Neuron (in vitro differentiated cells): ENCODE data around the gene TTC22.

ENCODE experiments used
- H2AFZ ChIP-seq: one replicate; pipeline ENCODE4 v1.6.1; 2013; ENCODE audit warnings: low read depth, mild to moderate bottlenecking, inconsistent platforms, low read length, moderate library complexity
- H3K27me3 ChIP-seq: one replicate; pipeline ENCODE4 v1.6.1; 2013; ENCODE audit warnings: low read length; ENCODE audit not compliant: insufficient read depth
- H3K36me3 ChIP-seq: one replicate; pipeline ENCODE4 v1.6.1; 2013; ENCODE audit warnings: low read length; ENCODE audit not compliant: insufficient read depth
- H3K4me1 ChIP-seq: one replicate; pipeline ENCODE4 v1.6.1; 2013; ENCODE audit warnings: low read length; ENCODE audit not compliant: insufficient read depth
- H3K4me3 ChIP-seq: 2 replicates; pipeline ENCODE4 v1.5.1; 2013; ENCODE audit warnings: mild to moderate bottlenecking, low read length, moderate library complexity
- H3K9me3 ChIP-seq: one replicate; pipeline ENCODE4 v1.6.1; 2013; ENCODE audit warnings: low read length

The TTC22 gene

DNA sequence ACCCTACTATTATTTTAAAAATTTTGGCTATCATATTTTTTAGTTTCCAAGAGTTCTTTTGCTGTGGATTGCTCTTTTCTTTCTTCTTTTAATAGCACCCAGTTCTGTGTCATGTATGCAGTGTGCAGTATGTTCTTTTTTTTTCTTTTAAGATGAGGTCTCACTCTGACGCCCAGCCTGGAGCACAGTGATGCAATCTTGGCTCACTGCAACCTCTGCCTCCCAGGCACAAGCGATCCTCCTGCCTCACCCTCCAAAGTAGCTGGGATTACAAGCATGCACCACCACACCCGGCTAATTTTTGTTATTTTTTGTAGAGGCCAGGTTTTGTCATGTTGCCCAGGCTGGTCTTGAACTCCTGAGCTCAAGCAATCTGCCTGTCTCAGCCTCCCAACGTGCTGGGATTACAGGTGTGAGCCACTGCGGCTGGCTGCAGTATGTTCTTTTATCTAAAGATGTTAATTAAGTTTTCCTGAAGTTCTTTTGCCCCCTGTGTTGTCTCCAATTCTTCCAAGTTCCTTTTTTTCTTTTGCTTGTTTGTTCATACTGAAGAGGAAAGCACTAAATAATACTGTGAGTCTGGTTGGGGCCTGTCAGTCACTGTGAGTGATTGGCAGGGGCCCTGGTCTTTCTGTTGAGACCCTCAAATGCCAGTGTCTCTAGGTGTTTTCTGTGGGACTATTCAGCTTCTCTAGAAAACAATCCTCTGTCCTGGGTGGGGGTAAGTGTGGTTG, 17.5 kb upstream of the TTC22 start:
- no peaks in the 10 kb centered on the region for H3K9me3 ChIP-seq
- H2AFZ ChIP-seq: no peak overlapping the region
- peaks cover 4% of the 10 kb centered on the region for H3K4me1 ChIP-seq
- H3K4me3 ChIP-seq: no peak overlapping the region
- H3K27me3 ChIP-seq: peaks cover 31% of the 10 kb centered on the region
- H3K36me3 ChIP-seq: no peaks in the 10 kb centered on the region

DNA sequence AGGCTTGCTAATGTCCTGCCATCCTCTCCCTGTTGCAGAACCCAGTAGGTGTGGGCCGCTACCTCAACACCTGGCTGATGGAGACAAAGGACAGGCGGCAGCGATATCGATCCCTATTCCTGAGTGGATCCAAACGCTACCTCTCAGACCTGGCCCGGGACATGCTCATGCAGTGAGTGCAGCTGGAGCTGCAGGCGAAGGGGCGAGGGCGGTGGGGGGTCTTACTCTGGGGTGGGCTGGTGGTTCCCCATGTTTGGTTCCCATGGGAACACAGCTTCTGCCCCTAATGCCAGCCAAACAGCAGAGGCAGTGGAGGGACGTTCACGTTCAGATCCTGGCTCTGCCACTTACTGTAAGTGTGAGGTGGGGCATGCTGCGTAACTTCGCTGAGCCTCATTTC, 15.8 kb upstream of the TTC22 start:
- Histone ChIP-seq H3K9me3 (no peaks in the 10 kb centered on the region), H3K36me3 (no peaks in the 10 kb centered on the region), H3K4me3 (no peak overlapping the region), H2AFZ (no peak overlapping the region), H3K27me3 (peaks cover 33% of the 10 kb centered on the region), H3K4me1 (peaks cover 11% of the 10 kb centered on the region)

DNA sequence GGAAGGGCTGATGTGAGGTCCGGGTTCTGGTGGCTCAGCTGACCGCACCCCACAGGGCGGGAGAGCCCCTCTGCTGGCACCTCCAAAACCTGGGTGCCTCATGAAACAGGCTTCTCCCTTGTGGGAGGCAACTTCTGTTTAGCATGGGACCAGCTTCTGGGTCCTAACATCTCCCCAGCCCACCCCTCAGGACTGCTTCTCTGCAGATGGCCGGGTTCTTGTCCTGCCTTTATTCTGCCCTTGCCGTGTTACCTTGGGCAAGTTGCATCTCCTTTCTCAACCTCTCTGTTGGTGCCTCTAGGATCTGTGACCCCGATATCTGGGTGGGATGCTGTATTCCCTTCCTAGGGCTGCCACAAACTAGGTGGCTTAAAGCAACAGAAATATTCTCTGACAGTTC, 15.0 kb upstream of the TTC22 start:
- Histone ChIP-seq H3K4me3 (no peak overlapping the region), H2AFZ (no peak overlapping the region), H3K36me3 (no peaks in the 10 kb centered on the region), H3K9me3 (no peaks in the 10 kb centered on the region), H3K4me1 (peaks cover 11% of the 10 kb centered on the region), H3K27me3 (peaks cover 41% of the 10 kb centered on the region)

DNA sequence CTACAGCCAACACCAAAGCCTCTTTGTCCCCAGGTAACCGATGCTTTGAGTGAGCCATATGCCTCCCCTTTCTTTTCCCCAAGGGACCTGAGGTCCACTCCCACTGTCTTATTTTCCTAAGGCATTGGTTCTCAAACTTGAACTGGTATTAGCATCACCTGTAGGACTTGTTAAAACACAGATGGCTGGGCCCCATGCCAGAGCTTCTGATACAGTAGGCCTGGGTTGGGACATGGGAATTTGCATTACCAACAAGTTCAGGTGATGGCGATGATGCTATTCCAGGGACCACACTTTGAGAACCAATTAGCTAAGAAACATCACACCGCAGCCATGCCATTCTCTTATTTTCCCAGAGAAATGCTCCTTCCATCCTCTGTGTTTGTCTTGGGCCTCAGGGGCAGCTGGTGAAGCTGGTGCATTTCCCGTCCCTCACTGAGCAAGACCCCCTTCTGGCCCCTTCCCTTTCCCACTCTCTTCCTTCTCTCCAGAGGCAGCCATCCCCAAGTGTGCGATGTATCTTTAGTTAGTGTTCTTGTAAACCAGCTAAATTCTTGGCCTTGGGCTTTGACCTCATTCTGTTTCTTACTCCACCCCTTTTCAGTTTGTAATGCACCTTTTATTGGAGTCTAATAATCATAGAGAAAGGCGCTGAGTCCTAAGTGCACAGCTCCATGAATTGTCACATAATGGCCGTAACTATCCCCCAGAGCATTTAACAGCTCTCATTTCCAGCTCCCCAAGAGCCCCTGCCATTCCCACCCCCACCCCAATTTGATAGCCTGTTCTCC, 14.2 kb upstream of the TTC22 start:
- H3K36me3 ChIP-seq: no peaks in the 10 kb centered on the region
- no peak overlapping the region for H3K4me3 ChIP-seq
- peaks cover 11% of the 10 kb centered on the region for H3K4me1 ChIP-seq
- H2AFZ ChIP-seq: no peak overlapping the region
- no peaks in the 10 kb centered on the region for H3K9me3 ChIP-seq
- peaks cover 41% of the 10 kb centered on the region for H3K27me3 ChIP-seq

DNA sequence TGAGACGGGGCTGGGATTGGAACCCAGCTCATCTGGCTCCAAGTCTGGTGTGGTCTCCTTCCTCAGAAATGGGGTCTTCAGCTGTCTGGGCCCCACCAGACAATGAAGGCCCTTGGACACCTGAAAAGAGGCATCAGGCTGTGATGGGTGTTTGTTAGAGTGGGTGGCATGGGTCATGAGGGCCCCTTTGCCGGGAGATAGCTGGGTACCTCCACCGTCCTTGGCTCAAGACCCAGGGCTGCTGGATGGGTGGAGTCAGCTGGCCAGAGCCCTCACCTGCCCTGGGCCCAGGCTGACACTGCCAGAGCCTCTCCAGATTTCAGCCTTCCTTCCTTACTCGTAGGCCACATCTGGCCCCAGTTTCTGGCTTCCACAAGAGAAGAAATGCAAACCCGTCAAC, 13.4 kb upstream of the TTC22 start:
- Histone ChIP-seq H3K9me3 (no peaks in the 10 kb centered on the region), H3K4me3 (no peak overlapping the region), H3K36me3 (no peaks in the 10 kb centered on the region), H2AFZ (no peak overlapping the region), H3K4me1 (peaks cover 11% of the 10 kb centered on the region), H3K27me3 (peaks cover 41% of the 10 kb centered on the region)

DNA sequence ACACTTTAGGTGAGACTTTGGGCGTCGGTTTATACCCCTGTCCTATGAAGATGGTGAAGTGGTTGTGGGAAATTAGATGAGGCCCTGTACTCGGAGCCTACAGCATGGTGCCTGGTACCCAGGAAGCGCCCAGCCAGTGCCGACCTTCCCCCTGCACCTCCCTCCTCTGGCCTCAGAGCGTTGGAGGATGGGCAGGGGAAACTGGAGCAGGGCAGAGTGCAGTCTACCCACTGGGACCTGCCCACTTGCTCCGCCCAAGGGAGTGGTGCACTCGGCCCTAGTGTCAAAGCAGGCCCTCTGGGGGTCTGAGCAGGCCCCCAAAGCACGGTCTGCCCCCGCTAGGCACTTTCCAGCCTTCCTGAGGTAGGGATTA, 13.0 kb upstream of the TTC22 start:
- no peak overlapping the region for H2AFZ ChIP-seq
- peaks cover 41% of the 10 kb centered on the region for H3K27me3 ChIP-seq
- H3K36me3 ChIP-seq: no peaks in the 10 kb centered on the region
- H3K4me3 ChIP-seq: no peak overlapping the region
- no peaks in the 10 kb centered on the region for H3K9me3 ChIP-seq
- peaks cover 11% of the 10 kb centered on the region for H3K4me1 ChIP-seq

DNA sequence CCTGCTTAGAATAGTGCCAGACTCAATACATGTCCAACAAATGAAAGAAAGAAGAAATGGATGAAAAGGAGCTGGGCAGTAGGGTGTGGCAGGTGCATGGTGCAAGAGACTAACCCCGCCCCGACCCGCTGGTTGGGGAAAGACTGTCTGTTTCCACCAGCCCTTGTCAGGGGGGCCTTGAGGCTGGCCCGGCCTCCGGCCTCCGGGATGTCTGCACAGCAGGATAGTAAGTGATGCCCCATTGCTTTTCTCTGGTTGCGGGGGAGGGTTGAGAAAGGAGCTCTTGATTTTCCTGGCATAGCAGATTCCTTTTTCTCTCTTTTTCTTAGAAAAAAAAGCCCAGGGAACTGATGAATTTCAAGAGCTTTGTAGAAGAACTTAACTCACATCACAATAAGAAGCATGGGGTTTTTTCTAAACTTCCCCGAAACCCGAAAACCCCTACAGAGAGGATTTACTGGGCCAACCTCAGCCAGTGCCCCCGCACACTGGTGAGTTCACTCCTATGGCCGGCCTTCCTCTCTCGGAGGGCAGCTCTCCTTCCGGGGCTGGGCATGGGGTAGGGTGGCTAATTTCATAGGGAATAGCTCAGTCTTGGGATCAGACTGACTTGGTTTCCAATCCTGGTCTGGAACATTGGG, 12.5 kb upstream of the TTC22 start:
- Histone ChIP-seq H2AFZ (no peak overlapping the region), H3K4me1 (peaks cover 11% of the 10 kb centered on the region), H3K36me3 (no peaks in the 10 kb centered on the region), H3K27me3 (peaks cover 41% of the 10 kb centered on the region), H3K9me3 (no peaks in the 10 kb centered on the region), H3K4me3 (no peak overlapping the region)

DNA sequence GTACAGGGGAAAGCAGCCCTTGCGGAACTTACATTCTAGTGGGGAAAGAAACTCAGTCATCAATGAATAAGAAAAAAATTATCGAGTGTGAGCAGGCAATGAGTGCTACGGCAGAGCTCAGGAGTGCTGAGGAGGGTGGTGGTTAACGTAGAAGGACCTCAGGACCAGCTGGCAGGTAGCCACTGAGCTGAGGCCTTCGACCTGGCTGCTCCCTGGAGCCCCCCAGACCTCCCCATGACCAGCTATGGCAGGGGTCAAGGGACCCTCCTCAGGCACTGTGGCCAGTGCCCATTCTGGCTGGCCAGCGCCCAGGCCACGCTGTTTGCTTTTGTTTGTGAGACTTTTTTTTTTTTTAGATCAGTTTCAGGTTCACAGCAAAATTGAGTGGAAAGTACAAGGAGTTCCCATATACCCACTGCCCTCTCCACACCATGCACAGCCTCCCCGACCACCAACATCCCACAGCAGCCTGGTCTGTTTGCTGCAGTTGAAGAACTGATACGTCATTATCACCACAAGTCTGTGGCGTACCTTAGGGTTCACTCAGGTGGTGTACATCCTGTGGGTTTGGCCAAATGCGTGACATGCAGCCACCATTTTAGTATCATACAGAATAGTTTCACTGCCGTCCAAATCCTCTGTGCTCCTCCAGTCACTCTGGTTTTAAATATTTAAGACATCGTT, 11.8 kb upstream of the TTC22 start:
- Histone ChIP-seq H3K4me3 (no peak overlapping the region), H3K9me3 (no peaks in the 10 kb centered on the region), H3K36me3 (no peaks in the 10 kb centered on the region), H3K4me1 (peaks cover 11% of the 10 kb centered on the region), H2AFZ (no peak overlapping the region), H3K27me3 (peaks cover 39% of the 10 kb centered on the region)

DNA sequence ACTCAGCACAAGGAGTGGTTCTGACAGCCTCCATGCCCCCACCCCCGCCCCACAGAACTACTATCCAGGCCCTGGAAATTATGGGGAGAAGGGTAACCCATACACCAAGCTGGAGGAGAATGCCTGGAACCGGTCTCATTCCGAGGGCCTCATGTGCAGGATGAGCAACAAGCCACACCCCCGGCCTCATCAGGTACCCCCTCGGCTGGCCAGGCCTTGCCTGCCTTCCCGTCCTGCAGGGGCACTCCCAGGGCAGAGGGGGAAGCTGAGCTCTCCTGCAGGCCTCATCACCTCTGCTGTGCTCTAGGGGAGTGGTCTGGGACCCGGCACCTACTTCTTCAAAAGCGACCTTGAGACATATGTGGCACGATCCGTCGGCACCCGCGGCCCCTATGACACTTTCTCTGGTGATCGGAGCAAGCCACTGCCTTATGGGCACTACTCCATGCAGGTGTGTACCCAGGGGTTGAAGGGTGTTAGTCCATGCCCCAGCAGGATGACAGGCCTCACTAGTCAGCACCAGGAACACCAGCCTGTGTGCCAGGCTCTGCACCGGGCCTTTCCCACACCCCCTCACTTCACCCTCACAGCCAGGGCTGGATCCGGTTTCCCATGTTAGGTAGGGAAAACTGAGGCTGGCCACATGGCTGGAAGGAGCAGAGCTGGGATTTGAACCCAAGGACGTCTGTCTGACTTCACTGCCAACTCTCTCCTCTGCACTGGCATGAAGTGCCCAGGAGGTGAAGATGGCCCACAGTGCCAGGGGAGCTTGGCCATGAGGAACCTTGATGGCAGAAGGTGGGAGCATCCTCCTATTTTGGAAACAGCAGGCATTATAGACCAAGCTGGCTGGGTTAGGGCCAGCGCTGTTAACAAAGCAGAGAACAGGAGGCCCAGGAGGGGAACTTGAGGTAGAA, 10.9 kb upstream of the TTC22 start:
- H3K36me3 ChIP-seq: no peaks in the 10 kb centered on the region
- H2AFZ ChIP-seq: no peak overlapping the region
- peaks cover 33% of the 10 kb centered on the region for H3K27me3 ChIP-seq
- no peak overlapping the region for H3K4me3 ChIP-seq
- H3K9me3 ChIP-seq: no peaks in the 10 kb centered on the region
- peaks cover 11% of the 10 kb centered on the region for H3K4me1 ChIP-seq

DNA sequence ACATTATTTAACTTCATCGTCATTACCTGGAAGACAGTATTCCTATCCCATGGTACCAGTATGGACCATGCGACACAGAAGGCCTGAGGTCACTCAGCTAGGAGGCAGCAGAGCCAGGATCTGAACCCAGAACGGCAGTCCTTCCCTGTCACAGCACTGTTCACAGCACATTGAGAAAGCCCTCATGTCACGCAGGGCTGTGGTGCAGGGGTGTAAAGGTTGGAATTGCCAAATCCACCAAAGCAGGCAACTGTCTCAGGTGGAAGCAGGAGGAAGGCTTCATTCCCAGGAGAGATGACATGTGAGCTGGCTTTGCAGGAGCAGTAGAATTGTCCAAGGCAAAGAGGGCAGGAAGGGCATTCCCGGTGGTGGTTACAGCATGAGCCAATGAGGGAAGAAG, 9.9 kb upstream of the TTC22 start:
- H3K27me3 ChIP-seq: peaks cover 26% of the 10 kb centered on the region
- H3K4me1 ChIP-seq: peaks cover 11% of the 10 kb centered on the region
- no peak overlapping the region for H3K4me3 ChIP-seq
- H3K36me3 ChIP-seq: no peaks in the 10 kb centered on the region
- H3K9me3 ChIP-seq: no peaks in the 10 kb centered on the region
- no peak overlapping the region for H2AFZ ChIP-seq

DNA sequence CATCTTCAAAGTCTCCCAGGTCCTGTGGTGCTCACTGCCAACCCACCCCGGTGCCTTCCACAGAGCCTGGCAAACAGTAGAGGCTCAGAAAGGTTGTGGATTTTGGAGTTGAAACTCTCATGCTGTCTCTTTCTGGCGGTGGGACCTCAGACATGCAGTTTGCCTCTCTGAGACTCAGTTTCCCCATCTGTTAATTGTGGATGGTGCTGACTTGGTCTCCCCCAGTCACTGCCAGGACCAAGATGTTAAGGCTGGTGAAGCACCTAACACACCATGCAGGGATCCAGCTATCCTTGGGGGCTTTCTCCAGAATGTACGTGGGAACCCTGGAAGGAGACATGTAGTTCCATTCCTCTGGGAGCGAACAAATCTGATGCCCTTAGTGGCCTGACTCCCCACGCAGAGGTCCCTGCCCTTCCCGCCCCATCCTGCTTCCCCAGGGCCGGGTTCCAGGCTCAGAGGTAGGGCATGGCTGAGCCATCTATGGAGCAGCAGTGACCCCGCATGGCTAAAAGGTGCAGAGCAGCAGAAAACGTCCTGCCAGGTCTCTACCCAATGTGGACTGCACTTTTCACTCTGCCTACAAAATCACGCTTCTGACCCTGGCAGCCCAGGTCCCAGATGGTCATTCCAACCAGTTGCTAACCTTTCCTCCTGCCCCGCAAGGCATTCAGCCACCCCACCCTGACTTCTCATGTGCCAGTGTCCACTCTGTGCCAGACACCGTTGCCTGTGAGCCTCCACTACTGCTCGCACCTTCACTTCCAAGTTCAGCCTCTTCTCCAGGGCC, 9.2 kb upstream of the TTC22 start:
- Histone ChIP-seq H3K4me3 (no peak overlapping the region), H2AFZ (no peak overlapping the region), H3K36me3 (no peaks in the 10 kb centered on the region), H3K4me1 (peaks cover 11% of the 10 kb centered on the region), H3K9me3 (no peaks in the 10 kb centered on the region), H3K27me3 (peaks cover 22% of the 10 kb centered on the region)
